OCI-LY7 (cell line): Measurements from ENCODE around the gene CNGA1. TPM values are rescaled to one million over a fixed set of nuclear protein-coding genes. Genes with fewer than 3 reads are reported as not detected.

Experiments
- BruUV-seq: library from RNA; stranded (reverse); fragments of 400-500 nt; replicated peaks from 2 replicates; lab custom pipeline; 2021; lab: Mats Ljungman, UMichigan
- CTCF ChIA-PET: fragments of 300-600 bp; sonication (Branson Sonifier 250); formaldehyde crosslinking; loops from one replicate; lab custom pipeline; 2022; ENCODE audit warnings: antibody characterized with exemption; ENCODE audit not compliant: unreplicated experiment; lab: Charles Lee
- POLR2A ChIA-PET: fragments of 300-600 bp; sonication (Branson Sonifier 250); formaldehyde crosslinking; loops from one replicate; lab custom pipeline; 2022; ENCODE audit warnings: antibody characterized with exemption; lab: Charles Lee
- DNase-seq: peaks from one replicate; pipeline ENCODE4 v3.0.0-alpha.2; 2015; ENCODE audit warnings: low spot score
- H2AFZ ChIP-seq: fragments of 200-600 bp; sonication (generic), shearing (Covaris generic); 2 replicates; pipeline ENCODE4 v1.6.1; 2014; ENCODE audit warnings: mild to moderate bottlenecking, antibody characterized with exemption, low read length, moderate library complexity
- H3K27ac ChIP-seq: fragments of 200-600 bp; sonication (generic); 2 replicates; pipeline ENCODE4 v1.5.1; 2014; ENCODE audit warnings: mixed run types, low read depth, mild to moderate bottlenecking, moderate library complexity, low read length, inconsistent platforms; ENCODE audit not compliant: poor library complexity, severe bottlenecking
- H3K36me3 ChIP-seq: fragments of 200-600 bp; sonication (generic); 2 replicates; pipeline ENCODE4 v1.6.1; 2014; ENCODE audit warnings: mild to moderate bottlenecking, antibody characterized with exemption, low read length, moderate library complexity, mixed read lengths; ENCODE audit not compliant: insufficient read depth
- H3K4me1 ChIP-seq: fragments of 200-600 bp; sonication (generic); 2 replicates; pipeline ENCODE4 v1.5.1; 2014; ENCODE audit warnings: mild to moderate bottlenecking, low read length; ENCODE audit not compliant: insufficient read depth, poor library complexity, severe bottlenecking
- H3K4me2 ChIP-seq: fragments of 200-600 bp; sonication (generic); 2 replicates; pipeline ENCODE4 v1.6.1; 2014; ENCODE audit warnings: mild to moderate bottlenecking, low read length
- H3K4me3 ChIP-seq: fragments of 200-600 bp; sonication (generic); 2 replicates; pipeline ENCODE4 v1.5.1; 2014; ENCODE audit warnings: mild to moderate bottlenecking, low read depth, low read length; ENCODE audit not compliant: poor library complexity, severe bottlenecking
- H3K79me2 ChIP-seq: fragments of 200-600 bp; sonication (generic); 2 replicates; pipeline ENCODE4 v1.6.1; 2016; ENCODE audit warnings: low read depth, mild to moderate bottlenecking, low read length, moderate library complexity, mixed read lengths; ENCODE audit not compliant: insufficient read depth
- H3K9me2 ChIP-seq: fragments of 200-600 bp; sonication (generic); 2 replicates; pipeline ENCODE4 v1.6.1; 2016; ENCODE audit warnings: mild to moderate bottlenecking, low read length, mixed read lengths; ENCODE audit not compliant: insufficient read depth
- H3K9me3 ChIP-seq: fragments of 200-600 bp; sonication (generic); 2 replicates; pipeline ENCODE4 v1.6.1; 2014; ENCODE audit warnings: mild to moderate bottlenecking, mixed run types, low read length, mixed read lengths
- H4K20me1 ChIP-seq: fragments of 200-600 bp; sonication (generic); 2 replicates; pipeline ENCODE4 v1.6.1; 2014; ENCODE audit warnings: mild to moderate bottlenecking, antibody characterized with exemption, low read length, moderate library complexity, mixed read lengths; ENCODE audit not compliant: insufficient read depth
- CTCF ChIP-seq: fragments of 200-600 bp; sonication (generic); conservative IDR thresholded peaks from 2 replicates; pipeline ENCODE4 v1.5.1; 2014; ENCODE audit warnings: mild to moderate bottlenecking, antibody characterized with exemption, low read length, moderate library complexity, mixed read lengths
- EZH2phosphoT487 ChIP-seq: fragments of 200-600 bp; sonication (generic); IDR thresholded peaks from 2 replicates; pipeline ENCODE4 v1.6.1; 2018; ENCODE audit warnings: low read depth, borderline replicate concordance, mild to moderate bottlenecking, mixed run types, antibody characterized with exemption, low read length, moderate library complexity, mixed read lengths
- intact Hi-C: fragments of 100-400 bp; cut with micrococcal nuclease; formaldehyde crosslinking; loops from one replicate; pipeline ENCODE4 v1.10.0; 2022; ENCODE audit not compliant: unreplicated experiment
- total RNA-seq, 2 experiments: library from RNA; depleted of rRNA in 1 of 2; stranded (reverse); fragments of >200 nt in 1 of 2; shearing (Covaris generic) in 1 of 2; gene quantifications; 2 replicates each; pipeline ENCODE4 v1.2.3, GENCODE V29; 2014 to 2022

The CNGA1 gene
- total RNA-seq, 2 experiments from 2014 or later = not detected

GRCh38 chr4:48049483-48049882 lies 33.0 kb upstream of the CNGA1 start:
- peaks cover 55% of the 10 kb centered on the region for H3K4me1 ChIP-seq
- TF ChIP-seq CTCF (no peak), EZH2phosphoT487 (no peak)
- no peak overlapping the region for H3K27ac ChIP-seq
- no peak overlapping the region for H2AFZ ChIP-seq
- no TSS peak for BruUV-seq
- ChIA-PET POLR2A (interaction anchor here (0.6 to 7.7 kb wide), 3 partner anchors 17 to 529 kb away, joined by 3 to 194 read pairs (median 4); no protein-coding TSS in a partner anchor), CTCF (interaction anchor here (0.6 to 1.6 kb wide), 2 partner anchors 15 to 22 kb away, joined by 3 to 8 read pairs; no protein-coding TSS in a partner anchor)
- no peaks in the 10 kb centered on the region for H4K20me1 ChIP-seq
- no peaks in the 10 kb centered on the region for H3K36me3 ChIP-seq
- no peak for DNase-seq
- peak overlapping the region; percentile 80; the same call in 1 of the 2 replicates for H3K4me2 ChIP-seq
- H3K9me3 ChIP-seq = no peaks in the 10 kb centered on the region
- intact Hi-C loops = no loop called here
- H3K4me3 ChIP-seq = no peak overlapping the region
- H3K9me2 ChIP-seq = no peaks in the 10 kb centered on the region
- no peaks in the 10 kb centered on the region for H3K79me2 ChIP-seq

- no peaks in the 10 kb centered on the region for H3K36me3 ChIP-seq
- peaks cover 71% of the 10 kb centered on the region for H3K4me1 ChIP-seq
- H3K9me3 ChIP-seq = no peaks in the 10 kb centered on the region
- no peaks in the 10 kb centered on the region for H4K20me1 ChIP-seq
- intact Hi-C loops = loop anchor here (1.0 to 2.0 kb wide), 5 partner anchors 12 to 223 kb away; partner anchors contain the start of genes CNGA1 and NIPAL1
- TF ChIP-seq EZH2phosphoT487 (no peak), CTCF (no peak)
- peak overlapping the region; percentile 80 for H3K4me2 ChIP-seq
- H3K9me2 ChIP-seq = no peaks in the 10 kb centered on the region
- peak overlapping the region; percentile 21; the same call in 1 of the 2 replicates for H2AFZ ChIP-seq
- peak overlapping the region; percentile 38 for H3K4me3 ChIP-seq
- no peaks in the 10 kb centered on the region for H3K79me2 ChIP-seq
- peak overlapping the region; percentile 85 for H3K27ac ChIP-seq
- ChIA-PET CTCF (interaction anchor here (0.6 to 4.5 kb wide), 7 partner anchors 10 to 97 kb away, joined by 3 to 23 read pairs (median 4); no protein-coding TSS in a partner anchor), POLR2A (interaction anchor here (0.7 to 7.7 kb wide), 11 partner anchors 10 to 585 kb away, joined by 3 to 194 read pairs (median 3); partner anchors contain the start of gene COMMD8)
- no TSS peak for BruUV-seq
- peak; percentile 28 for DNase-seq
Measured at GRCh38 chr4:48047896-48048295, 31.4 kb upstream of the CNGA1 start.

GRCh38 chr4:48047421-48047844 lies 31.0 kb upstream of the CNGA1 start:
- Histone ChIP-seq H3K27ac (peak overlapping the region; percentile 85), H3K79me2 (no peaks in the 10 kb centered on the region), H4K20me1 (no peaks in the 10 kb centered on the region), H3K36me3 (no peaks in the 10 kb centered on the region), H3K9me2 (no peaks in the 10 kb centered on the region), H3K4me1 (peaks cover 76% of the 10 kb centered on the region), H3K4me2 (peak overlapping the region; percentile 80), H3K9me3 (no peaks in the 10 kb centered on the region), H3K4me3 (peak overlapping the region; percentile 43), H2AFZ (peak overlapping the region; percentile 21; the same call in 1 of the 2 replicates)
- TF ChIP-seq CTCF (no peak), EZH2phosphoT487 (no peak)
- peak; percentile 90 for DNase-seq
- BruUV-seq = no TSS peak
- POLR2A ChIA-PET = interaction anchor here (0.7 to 7.7 kb wide), 10 partner anchors 15 to 584 kb away, joined by 3 to 194 read pairs (median 3); partner anchors contain the start of gene COMMD8
- CTCF ChIA-PET = interaction anchor here (0.6 to 4.5 kb wide), 7 partner anchors 9 to 97 kb away, joined by 3 to 23 read pairs (median 4); no protein-coding TSS in a partner anchor
- intact Hi-C loops = loop anchor here (1.0 to 2.0 kb wide), 5 partner anchors 11 to 223 kb away; partner anchors contain the start of genes CNGA1 and NIPAL1
